Mucosa of descending colon (tissue), 3 donors: ENCODE results near the gene SERINC4. TPM values are rescaled to one million over a fixed set of nuclear protein-coding genes. Genes with fewer than 3 reads are reported as not detected.

Experiments
- ATAC-seq: fragments of 200-7000 bp; cut with Tn5 transposase; one replicate; pipeline ENCODE4 v1.9.1; 2020; ENCODE audit warnings: mild to moderate bottlenecking, moderate library complexity
- DNase-seq, 3 donors: peaks; one replicate each; pipeline ENCODE4 v3.0.0-alpha.2; 2020
- H3K36me3 ChIP-seq: fragments of 200-600 bp; one replicate; pipeline ENCODE4 v1.8.0; 2021; ENCODE audit warnings: low read depth, mild to moderate bottlenecking
- H3K4me1 ChIP-seq: fragments of 200-600 bp; one replicate; pipeline ENCODE4 v1.8.0; 2021; ENCODE audit warnings: low read depth, mild to moderate bottlenecking
- H3K4me3 ChIP-seq: fragments of 200-600 bp; one replicate; pipeline ENCODE4 v1.8.0; 2021; ENCODE audit warnings: mild to moderate bottlenecking
- H3K9me3 ChIP-seq: fragments of 200-600 bp; one replicate; pipeline ENCODE4 v1.8.0; 2021; ENCODE audit warnings: mild to moderate bottlenecking
- CTCF ChIP-seq: fragments of 200-600 bp; IDR thresholded peaks from one replicate; pipeline ENCODE4 v1.8.0; 2022; ENCODE audit warnings: antibody characterized with exemption, mild to moderate bottlenecking
- intact Hi-C, 2 donors: fragments of 100-400 bp; cut with DNase I in 1 of 2; cut with micrococcal nuclease in 1 of 2; formaldehyde crosslinking; loops; one replicate each; pipeline versions ENCODE4 v1.11.0 to v1.11.1; 2022; cut with DNase I, micrococcal nuclease
- total RNA-seq, 3 donors: library from RNA; stranded (reverse); fragmentation: NEBNext Ultra II Directional in 2 of 3; extraction: Animal tissue kit (Norgen Biotek cat#: 25700) in 2 of 3; gene quantifications; one replicate each; pipeline versions ENCODE4 v1.2.1 to v1.2.4, GENCODE V29; 2021 to 2023
- donor health status: DM: no; HTN: no; CAD: no; lungs with moderate emphysema.
- donor health status: DM: no; HTN: no; CAD: no.
- donor health status: DM: no; HTN: yes; CAD: no.

The SERINC4 gene
- total RNA-seq, 3 donors from 2014 or later, result 0.16 to 0.52 (median 0.29) TPM

- DNase-seq (no peak), ATAC-seq (no peak)
- Histone ChIP-seq H3K4me1 (peaks cover 3% of the 10 kb centered on the region), H3K36me3 (peaks cover 15% of the 10 kb centered on the region), H3K4me3 (no peak overlapping the region), H3K9me3 (no peaks in the 10 kb centered on the region)
- no peak for TF ChIP-seq CTCF
- intact Hi-C loops, result no loop called here
Observed at GRCh38 chr15:43771816-43772215, 28.2 kb downstream of the SERINC4 start.

GRCh38 chr15:43769584-43770228 lies 30.3 kb downstream of the SERINC4 start:
- peak in 2 of 3 donors; percentile 44 to 81 for DNase-seq

GRCh38 chr15:43763819-43764446 lies 36.1 kb downstream of the SERINC4 start:
- DNase-seq (no peak), ATAC-seq (no peak)
- no peak for TF ChIP-seq CTCF
- intact Hi-C loops, result no loop called here
- Histone ChIP-seq H3K36me3 (peaks cover 22% of the 10 kb centered on the region), H3K9me3 (no peaks in the 10 kb centered on the region), H3K4me3 (no peak overlapping the region), H3K4me1 (no peaks in the 10 kb centered on the region)

More at GRCh38 chr15:43769584-43770228, 30.3 kb downstream of the SERINC4 start:
- Histone ChIP-seq H3K36me3 (peaks cover 15% of the 10 kb centered on the region), H3K4me1 (no peaks in the 10 kb centered on the region), H3K4me3 (no peak overlapping the region), H3K9me3 (no peaks in the 10 kb centered on the region)
- peak; percentile 77 for ATAC-seq
- intact Hi-C loops, result no loop called here
- TF ChIP-seq CTCF, result peak; percentile 48

- Histone ChIP-seq H3K4me1 (no peaks in the 10 kb centered on the region), H3K36me3 (peaks cover 14% of the 10 kb centered on the region), H3K4me3 (no peak overlapping the region), H3K9me3 (no peaks in the 10 kb centered on the region)
- ATAC-seq, result no peak
- no peak for TF ChIP-seq CTCF
- no peak for DNase-seq
- intact Hi-C loops, result no loop called here
Observed at GRCh38 chr15:43762824-43763223, 37.2 kb downstream of the SERINC4 start.

- Histone ChIP-seq H3K36me3 (peaks cover 5% of the 10 kb centered on the region), H3K9me3 (no peaks in the 10 kb centered on the region), H3K4me3 (no peak overlapping the region), H3K4me1 (peaks cover 23% of the 10 kb centered on the region)
- TF ChIP-seq CTCF, result no peak
- DNase-seq, result no peak
- intact Hi-C loops, result no loop called here
- no peak for ATAC-seq
Observed at GRCh38 chr15:43751885-43752284, 48.1 kb downstream of the SERINC4 start.
